Mucosa of rectum (tissue), 2 donors: ENCODE data around the gene UQCRQ.

Source experiments
- H3K27ac ChIP-seq, 2 donors: one replicate each; pipeline ENCODE4 v1.7.0; 2013; ENCODE audit warnings: inconsistent platforms in 2 of 2, low read depth in 2 of 2, low read length in 2 of 2
- H3K27me3 ChIP-seq, 2 donors: one replicate each; pipeline ENCODE4 v1.7.0; 2013; ENCODE audit warnings: low read length in 2 of 2; ENCODE audit not compliant: control insufficient read depth in 2 of 2, insufficient read depth in 2 of 2
- H3K36me3 ChIP-seq, 2 donors: one replicate each; pipeline ENCODE4 v1.7.0; 2013; ENCODE audit warnings: low read length in 2 of 2; ENCODE audit not compliant: control insufficient read depth in 2 of 2, insufficient read depth in 2 of 2
- H3K4me1 ChIP-seq, 2 donors: one replicate each; pipeline ENCODE4 v1.7.0; 2013; ENCODE audit warnings: low read length in 2 of 2, mild to moderate bottlenecking in 1 of 2; ENCODE audit not compliant: control insufficient read depth in 2 of 2, insufficient read depth in 2 of 2
- H3K4me3 ChIP-seq, 2 donors: one replicate each; pipeline ENCODE4 v1.7.0; 2013; ENCODE audit warnings: low read length in 2 of 2
- H3K9ac ChIP-seq, 2 donors: one replicate each; pipeline ENCODE4 v1.7.0; 2013; ENCODE audit warnings: low read length in 2 of 2, low read depth in 1 of 2, mild to moderate bottlenecking in 1 of 2
- H3K9me3 ChIP-seq, 2 donors: one replicate each; pipeline ENCODE4 v1.7.0; 2013; ENCODE audit warnings: low read length in 2 of 2; ENCODE audit not compliant: control insufficient read depth in 2 of 2
- donor health status: healthy.
- donor health status: Normal muscosa, but diverticular disease.

The UQCRQ gene

DNA sequence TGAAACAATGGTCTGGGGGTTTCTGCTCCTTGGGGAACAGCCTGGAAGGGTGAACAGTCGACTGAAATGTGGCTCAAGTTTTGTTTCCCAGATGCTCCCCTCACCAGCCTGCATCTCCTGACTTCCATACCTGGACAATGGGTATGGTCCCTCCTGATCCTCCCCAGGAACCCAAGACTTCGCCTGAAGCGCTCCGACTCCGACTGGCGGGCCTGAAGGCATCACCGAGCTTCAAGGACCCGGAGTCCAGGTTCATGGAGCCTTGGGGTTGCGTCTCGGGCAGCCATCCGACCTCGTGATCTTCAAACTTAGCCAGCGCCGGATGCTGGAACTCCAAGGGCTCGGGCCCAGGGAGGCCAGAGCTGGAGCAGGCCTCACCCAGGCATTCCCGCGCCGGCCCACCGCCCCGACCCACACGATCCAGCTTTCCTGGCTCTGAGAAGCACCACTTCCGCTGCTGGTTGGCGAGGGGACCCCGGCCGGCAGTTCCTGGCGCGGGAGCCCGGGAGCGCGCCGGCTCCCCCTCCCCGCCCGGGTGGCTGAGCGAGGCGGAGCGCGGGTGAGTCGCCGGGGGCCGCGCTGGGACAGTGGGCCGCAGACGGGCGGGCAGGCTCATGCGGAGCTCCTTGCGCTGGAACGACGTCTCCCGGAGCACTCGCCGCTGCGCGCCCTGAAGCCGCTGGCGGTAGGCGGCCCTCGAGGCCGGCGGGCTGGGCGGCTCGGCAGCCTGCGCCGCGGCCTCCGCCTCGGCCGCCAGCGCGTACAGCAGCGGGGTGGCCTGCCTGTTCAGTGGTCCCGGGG is 41.2 kb upstream of the UQCRQ start:
- no peak overlapping the region for H3K27ac ChIP-seq
- peaks cover 14 to 19% of the 10 kb centered on the region in 2 donors for H3K36me3 ChIP-seq
- no peak overlapping the region for H3K9ac ChIP-seq
- peaks cover 0 to 1% of the 10 kb centered on the region in 2 donors for H3K27me3 ChIP-seq
- peaks cover 10 to 15% of the 10 kb centered on the region in 2 donors for H3K4me1 ChIP-seq
- no peak overlapping the region for H3K4me3 ChIP-seq
- no peaks in the 10 kb centered on the region for H3K9me3 ChIP-seq

DNA sequence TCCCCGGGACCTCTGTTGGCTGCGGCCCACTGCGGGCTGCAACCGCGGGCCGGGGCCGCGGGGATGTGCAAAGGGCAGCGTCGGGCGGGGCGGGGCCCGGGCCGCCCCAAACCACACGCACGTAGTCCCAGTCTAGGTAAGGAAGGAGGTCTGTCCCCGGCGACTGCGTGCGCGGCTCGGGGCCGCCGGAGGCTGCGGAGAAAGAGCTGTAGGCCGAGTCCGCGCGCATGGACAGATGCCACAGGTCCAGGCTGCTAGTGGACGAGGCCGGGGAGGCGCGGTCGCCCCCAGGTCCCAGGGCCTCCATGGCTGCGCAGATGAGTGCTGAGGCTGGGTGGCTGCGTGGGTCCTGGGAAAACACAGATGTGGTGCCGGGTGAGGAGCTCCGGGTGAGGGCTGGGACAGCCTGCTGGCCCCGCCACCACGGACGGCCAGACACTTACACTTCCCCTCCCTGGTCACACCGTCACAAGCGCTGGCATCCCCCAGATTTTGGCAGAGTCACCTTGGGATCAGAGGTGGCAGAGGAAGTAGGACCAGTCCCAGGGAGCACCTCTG is 40.5 kb upstream of the UQCRQ start:
- Histone ChIP-seq H3K27ac (no peak overlapping the region), H3K9me3 (no peaks in the 10 kb centered on the region), H3K9ac (no peak overlapping the region), H3K27me3 (no peaks in the 10 kb centered on the region), H3K4me3 (no peak overlapping the region), H3K36me3 (peaks cover 14 to 19% of the 10 kb centered on the region in 2 donors), H3K4me1 (peaks cover 10 to 14% of the 10 kb centered on the region in 2 donors)

DNA sequence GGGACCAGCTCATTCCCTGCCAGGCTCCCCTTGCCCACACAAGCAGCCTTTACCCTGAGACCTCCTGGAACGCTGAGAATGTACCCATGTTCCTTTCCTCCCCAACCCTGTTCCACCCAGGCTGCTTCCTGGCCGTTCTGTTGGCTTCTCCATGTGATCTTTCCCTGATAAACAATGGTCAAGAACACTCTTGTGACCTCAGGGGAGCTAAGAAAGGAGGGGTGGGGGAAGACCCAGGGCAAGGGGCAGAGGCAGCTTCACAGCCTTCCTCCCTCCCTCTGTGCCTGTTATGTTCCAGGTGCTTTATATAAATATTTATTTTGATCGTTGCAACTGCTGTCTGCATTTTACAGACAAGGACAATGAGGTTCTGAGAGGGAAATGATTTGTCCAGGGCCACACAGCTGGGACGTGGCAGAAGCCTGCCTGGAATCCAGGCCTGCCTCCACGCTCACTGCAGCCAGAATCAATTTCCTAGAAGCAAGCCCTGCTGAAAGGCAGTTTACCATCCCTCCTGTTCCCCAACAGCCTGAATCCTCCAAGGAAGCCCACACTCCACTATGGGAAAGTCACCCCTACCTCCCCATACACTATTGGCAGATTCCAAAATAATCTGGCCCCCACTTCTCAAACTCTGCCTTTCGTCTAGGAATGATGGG is 39.9 kb upstream of the UQCRQ start:
- H3K4me3 ChIP-seq, result no peak overlapping the region
- no peak overlapping the region for H3K27ac ChIP-seq
- H3K9me3 ChIP-seq, result no peaks in the 10 kb centered on the region
- no peak overlapping the region for H3K9ac ChIP-seq
- H3K36me3 ChIP-seq, result peaks cover 14 to 19% of the 10 kb centered on the region in 2 donors
- peaks cover 15 to 21% of the 10 kb centered on the region in 2 donors for H3K4me1 ChIP-seq
- no peaks in the 10 kb centered on the region for H3K27me3 ChIP-seq

DNA sequence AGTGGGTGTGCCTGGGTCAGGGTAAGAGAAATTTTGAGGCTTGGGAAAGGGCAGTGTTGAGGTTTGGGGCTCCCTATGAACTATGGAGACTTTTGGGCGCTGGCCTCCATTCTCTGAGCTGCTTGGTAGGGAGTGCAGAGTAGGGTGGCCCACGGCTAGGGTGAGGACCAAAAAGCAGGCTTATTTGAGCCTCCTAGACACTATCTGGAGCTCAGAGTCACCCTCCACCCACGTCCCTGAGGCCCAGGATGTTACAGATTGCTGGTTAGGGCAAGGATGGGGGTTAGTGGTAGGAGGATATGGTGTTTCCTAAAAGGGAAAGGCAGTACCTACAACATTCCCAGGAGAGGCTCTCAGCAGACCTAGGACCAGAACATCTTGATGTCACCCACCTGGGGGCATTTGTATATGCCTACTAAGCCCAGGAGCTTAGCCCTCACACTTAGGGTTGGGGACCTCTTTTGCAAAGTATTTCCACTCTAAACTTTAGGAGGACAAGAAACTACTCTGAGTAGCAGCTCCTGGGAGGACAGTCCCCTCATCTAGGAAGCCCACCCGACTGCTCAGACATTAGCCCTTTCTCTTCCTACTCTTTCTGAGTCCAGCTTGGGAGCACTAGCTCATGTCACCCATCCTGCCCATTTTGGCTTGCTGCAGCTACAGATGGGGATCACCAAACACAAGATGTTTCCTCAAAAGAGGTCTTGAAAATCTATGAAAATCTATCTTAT is 38.3 kb upstream of the UQCRQ start:
- peaks cover 15 to 25% of the 10 kb centered on the region in 2 donors for H3K4me1 ChIP-seq
- H3K27me3 ChIP-seq, result no peaks in the 10 kb centered on the region
- no peak overlapping the region for H3K4me3 ChIP-seq
- H3K9ac ChIP-seq, result no peak overlapping the region
- no peaks in the 10 kb centered on the region for H3K9me3 ChIP-seq
- peaks cover 11 to 19% of the 10 kb centered on the region in 2 donors for H3K36me3 ChIP-seq
- H3K27ac ChIP-seq, result no peak overlapping the region

DNA sequence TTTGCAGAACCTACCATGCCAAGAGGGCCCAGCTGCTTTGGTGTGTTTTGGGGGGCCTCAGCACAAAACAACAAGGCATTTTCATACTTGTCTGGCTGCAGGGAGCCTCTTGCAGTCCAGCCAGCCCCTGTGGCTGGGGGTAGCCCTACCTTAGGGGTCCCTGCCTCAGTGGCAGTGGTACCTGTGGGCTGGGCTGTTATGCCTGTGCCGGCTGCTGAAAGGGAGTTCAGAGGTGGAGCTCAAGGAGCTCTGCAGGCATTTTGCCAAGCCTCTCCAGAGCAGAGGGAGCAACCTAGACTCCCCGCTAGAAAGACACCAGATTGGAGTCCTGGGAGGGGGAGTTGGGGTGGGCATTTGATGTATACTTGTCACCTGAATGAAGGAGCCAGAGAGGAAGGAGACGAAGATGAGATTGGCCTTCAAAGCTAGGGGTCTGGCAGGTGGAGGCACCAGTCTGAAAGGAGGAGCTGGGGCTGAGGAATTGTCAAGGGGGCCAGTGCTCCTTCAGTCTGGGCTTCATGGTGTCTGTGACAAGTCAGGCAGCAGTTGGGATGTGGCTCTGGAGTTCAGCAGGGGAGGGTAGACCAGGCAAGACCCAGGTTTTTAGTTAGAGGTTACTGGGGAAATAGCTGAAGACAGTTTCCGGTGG is 37.5 kb upstream of the UQCRQ start:
- peak overlapping the region; percentile 90 to 94 for H3K27ac ChIP-seq
- H3K4me3 ChIP-seq, result peak overlapping the region; percentile 70 to 85
- H3K9me3 ChIP-seq, result no peaks in the 10 kb centered on the region
- H3K27me3 ChIP-seq, result no peaks in the 10 kb centered on the region
- peaks cover 15 to 25% of the 10 kb centered on the region in 2 donors for H3K4me1 ChIP-seq
- H3K36me3 ChIP-seq, result peaks cover 10 to 16% of the 10 kb centered on the region in 2 donors
- H3K9ac ChIP-seq, result peak overlapping the region; percentile 71 to 90

DNA sequence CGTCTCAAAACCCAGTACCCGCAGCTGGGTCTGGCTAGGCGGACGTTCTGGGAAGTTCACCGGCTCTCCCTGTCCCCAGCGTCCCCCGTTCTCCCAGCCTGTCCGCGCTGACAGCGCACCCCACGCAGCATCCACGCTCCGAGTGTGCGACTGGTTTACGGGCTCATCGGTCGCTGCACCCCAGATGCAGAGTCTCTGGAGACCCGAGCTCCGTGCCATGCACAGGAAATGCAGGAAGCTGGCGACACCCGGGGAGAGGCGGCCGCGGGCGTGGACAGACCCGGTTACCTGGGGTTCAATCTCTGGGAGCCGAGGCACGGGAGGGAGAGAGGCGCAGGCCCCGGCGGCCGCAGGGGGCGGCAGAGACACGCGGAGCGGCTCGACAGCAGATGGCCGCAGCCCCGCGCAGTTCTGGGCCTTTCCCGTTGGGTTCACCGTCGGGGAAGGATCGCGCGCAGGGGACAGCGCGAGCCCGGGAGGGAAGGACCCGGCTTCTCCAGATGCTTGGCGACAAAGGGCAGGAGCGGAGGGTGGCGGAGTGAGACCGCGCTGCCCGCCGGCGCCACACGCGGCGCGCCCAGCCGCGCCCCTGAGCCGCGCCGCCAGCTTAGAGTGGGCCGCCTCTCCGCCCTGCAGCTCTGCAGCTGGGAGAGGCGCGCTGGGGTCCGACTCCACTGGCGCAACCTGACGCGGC is 36.6 kb upstream of the UQCRQ start:
- peak overlapping the region; percentile 71 to 90 for H3K9ac ChIP-seq
- H3K36me3 ChIP-seq, result peaks cover 2 to 10% of the 10 kb centered on the region in 2 donors
- peaks cover 15 to 25% of the 10 kb centered on the region in 2 donors for H3K4me1 ChIP-seq
- peak overlapping the region; percentile 70 to 85 for H3K4me3 ChIP-seq
- no peaks in the 10 kb centered on the region for H3K9me3 ChIP-seq
- H3K27ac ChIP-seq, result peak overlapping the region; percentile 90 to 94
- H3K27me3 ChIP-seq, result no peaks in the 10 kb centered on the region

DNA sequence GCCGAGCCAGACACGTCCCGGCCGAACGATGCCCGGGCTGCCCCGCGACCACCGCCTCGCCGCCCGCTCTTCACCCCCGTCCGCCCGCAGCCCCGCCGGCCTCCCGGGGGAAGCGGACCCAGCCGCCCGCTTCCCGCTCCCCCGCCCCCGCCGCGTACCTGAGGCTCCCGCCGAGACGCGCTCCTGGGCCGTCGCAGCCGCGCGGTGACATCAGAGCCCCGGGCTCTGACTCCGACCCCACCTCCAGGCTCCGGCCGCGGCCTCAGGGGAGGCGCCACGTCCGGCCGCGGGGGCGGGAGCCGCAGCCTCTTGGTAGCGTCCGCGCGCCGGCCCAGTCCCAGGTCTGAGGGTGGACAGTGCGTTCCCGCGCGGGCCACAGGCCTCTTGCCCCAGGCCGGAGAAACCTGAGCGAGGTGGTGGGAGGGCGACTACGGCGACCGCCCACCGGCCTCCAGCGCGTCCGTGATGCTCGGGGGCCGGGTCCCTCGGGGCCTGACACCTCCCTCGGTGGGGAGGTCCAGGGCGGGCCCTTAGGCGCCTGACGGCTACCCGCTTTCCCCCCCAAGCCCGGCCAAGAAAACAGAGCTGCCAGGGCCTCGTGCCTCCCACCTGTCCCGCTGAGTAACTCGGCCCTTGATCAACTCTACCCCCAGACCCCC is 35.9 kb upstream of the UQCRQ start, which contains the start of gene SHROOM1:
Gene SHROOM1 (minus strand): TSS at position 212 of the 659 bp plus-strand sequence. CDS start 4,507 bp downstream, outside the sequence.
- H3K27ac ChIP-seq, result peak within 1 kb of the TSS; percentile 90 to 94
- no peaks in the 10 kb centered on the region for H3K27me3 ChIP-seq

DNA sequence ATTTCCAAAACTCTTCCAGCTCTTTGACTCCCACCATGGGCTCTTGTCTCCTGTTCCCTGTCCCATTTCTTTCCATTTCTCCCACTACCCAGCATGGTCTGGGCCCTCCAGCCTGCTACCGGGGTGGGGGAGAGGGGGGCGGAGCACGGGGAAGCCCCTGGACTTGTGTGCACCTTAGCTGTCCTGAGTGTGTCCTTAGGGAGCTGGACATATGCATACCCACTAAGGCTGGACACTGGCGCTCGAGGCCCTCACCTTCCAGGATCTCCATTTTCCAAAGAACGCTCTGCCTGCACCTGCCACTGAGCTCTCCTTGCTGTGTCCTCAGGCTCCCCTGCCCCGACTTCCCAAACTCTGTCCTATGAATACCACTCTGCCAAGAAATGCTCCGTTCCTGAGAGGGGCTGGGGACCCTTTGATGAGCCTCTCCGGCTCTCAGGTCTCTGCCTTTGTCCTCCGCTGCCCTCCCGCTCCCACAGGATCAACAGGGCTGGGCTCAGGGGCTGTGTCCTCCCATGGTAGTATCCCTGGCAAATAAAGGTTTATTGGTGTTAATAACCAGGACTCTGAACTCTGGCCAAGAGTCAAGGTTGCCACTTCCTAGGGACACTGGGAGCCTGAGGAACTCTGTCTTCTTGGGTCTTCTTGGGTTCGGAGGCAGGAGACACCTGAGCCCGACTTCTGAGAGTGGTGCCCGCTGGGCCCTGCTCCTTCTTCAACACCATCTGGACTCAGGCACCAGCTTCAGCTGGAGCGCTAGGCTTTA is 35.2 kb upstream of the UQCRQ start:
- H3K9ac ChIP-seq, result peak overlapping the region; percentile 70 to 71
- peak overlapping the region; percentile 70 to 85 for H3K4me3 ChIP-seq
- H3K36me3 ChIP-seq, result peaks cover 0 to 5% of the 10 kb centered on the region in 2 donors
- H3K4me1 ChIP-seq, result peaks cover 23 to 35% of the 10 kb centered on the region in 2 donors
- H3K27ac ChIP-seq, result peak overlapping the region; percentile 90 to 94
- H3K9me3 ChIP-seq, result no peaks in the 10 kb centered on the region
- H3K27me3 ChIP-seq, result no peaks in the 10 kb centered on the region

More for the DNA sequence above, 35.9 kb upstream of the UQCRQ start, which contains the start of gene SHROOM1:
- Histone ChIP-seq H3K36me3 (peaks cover 0 to 8% of the 10 kb centered on the region in 2 donors), H3K9ac (peak within 1 kb of the TSS; percentile 71 to 90), H3K9me3 (no peaks in the 10 kb centered on the region), H3K4me1 (peaks cover 18 to 29% of the 10 kb centered on the region in 2 donors), H3K4me3 (peak within 1 kb of the TSS; percentile 70 to 85)
